Fibroblast of skin of right biceps (primary cell): ENCODE measurements around the gene OMP.

Source experiments
- DNase-seq: peaks from one replicate; pipeline ENCODE4 v3.0.0-alpha.2; 2013

OMP gene

DNA sequence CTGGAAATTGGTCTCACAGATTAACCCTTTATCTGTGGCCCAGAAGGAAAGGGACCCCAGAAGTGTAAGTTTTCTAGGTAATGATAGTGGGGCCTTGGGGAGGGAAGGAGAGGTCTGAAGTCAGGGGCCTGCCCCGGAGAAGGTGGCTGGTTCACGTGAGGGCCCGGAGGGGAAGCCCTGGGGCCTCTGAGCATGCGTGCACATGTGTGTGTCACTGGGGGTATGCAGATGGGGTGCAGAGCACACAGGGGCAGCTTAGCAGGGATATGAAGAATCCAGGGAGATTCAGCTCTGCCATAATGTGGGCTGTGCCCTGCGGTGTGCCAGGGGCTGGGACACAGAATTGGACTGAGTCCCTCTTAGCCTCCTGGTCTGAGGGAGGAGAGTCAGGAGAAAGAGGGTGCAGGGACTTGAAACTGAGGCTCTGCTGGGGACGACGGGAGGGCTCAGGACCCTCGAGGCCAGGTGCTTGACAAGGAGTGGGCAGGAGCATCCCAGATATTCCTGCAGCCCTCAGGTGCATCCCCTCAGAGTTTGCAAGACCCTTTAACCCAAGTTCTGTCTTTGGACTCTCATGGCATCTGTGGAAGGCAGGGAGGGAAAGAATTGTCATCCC is 40.9 kb downstream of the OMP start:
- no peak for DNase-seq

DNA sequence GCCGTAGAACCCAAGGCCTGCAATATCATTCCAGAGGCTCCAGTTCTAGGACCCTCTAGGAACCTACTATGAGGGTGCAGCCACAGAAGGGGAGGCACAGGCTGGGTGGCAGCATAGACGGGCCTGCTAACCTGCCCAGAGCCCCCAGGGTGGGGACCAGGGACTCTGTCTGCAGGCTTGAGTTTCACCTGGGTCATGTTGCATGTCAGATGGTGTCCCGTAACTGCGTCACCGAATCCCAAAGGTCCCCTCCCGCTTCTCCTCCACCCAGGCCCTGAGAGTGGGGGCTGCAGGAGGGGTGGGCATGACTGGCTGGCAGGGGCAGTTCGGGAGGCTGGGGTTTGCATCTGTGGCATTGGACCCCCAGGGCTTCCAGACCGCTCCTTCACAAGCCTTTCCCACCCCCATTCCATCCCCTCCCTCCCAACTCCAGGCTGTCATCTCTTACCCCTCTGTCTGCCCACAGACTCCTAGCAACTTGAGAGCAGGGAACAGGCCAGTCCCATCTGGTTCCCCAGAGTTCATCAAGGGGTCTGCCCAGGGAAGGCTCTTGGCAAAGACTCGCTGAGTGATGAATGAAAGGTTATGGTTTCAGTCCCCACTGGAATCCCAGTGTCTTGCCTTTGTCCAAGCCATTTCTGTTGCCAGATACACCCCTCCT is 41.7 kb downstream of the OMP start:
- DNase-seq: no peak

DNA sequence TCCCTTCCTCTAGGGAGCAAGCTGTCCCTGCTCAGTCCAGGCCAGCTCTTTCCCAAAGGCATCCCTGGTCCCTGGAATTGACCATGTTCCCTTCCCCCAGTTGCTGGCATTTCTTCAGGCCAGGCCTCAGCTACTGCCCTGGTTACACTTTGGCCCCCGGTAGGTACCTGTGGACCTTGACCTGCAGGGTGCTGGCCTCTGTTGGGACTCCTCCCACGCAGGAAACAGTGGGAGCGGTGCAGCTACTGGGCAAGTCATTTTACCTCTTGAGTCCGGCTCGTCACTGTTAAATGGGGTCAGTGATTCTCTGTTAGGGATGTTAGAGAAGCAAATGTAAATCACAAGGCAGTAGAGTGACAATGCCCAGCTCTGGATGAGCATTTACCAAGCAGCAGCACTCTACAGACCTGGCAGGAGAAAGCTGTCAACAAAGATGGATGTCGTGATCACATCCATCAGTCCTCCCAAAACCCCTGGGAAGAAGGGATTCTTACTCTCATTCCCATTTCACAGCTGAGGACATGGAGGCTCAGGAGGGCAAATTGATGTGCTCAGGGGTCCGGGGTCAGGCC is 42.3 kb downstream of the OMP start:
- no peak for DNase-seq

DNA sequence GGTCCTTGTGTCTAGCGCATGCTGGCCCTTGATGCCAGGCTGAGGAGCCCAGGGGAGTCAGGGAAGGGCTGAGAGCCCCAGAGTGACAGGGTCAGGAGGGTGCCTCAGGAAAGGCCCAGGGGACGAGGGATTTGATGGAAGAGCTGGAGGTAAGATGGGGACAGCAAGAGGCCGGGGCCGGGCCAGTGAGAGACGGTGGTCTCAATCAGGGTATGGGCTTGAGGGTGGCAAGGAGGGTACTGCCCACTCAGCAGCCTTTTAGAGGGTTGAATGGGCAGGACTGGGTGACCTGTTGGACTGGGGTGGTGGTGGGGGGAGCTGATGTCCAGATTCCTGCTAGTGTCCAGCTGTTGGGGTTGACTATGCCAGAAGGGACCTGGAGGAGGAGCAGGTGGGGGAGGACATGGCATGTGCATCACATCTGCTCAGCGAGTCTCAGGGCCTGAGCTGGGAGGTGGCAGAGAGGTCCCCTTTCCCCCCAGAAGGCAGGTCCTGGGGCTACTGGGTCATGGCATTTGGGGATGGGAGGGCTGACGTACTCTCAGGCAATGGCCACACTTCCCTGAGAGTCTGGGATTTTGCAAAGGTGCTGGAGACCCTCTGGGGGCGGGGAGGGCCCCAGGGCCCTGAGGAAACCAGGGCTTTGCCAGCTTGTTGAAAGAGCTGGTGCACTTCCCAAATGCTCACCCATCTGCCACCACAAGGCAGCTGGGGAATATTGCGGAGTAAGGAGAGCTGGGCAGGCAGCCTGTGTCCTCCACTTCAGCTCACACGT is 43.8 kb downstream of the OMP start:
- no peak for DNase-seq

DNA sequence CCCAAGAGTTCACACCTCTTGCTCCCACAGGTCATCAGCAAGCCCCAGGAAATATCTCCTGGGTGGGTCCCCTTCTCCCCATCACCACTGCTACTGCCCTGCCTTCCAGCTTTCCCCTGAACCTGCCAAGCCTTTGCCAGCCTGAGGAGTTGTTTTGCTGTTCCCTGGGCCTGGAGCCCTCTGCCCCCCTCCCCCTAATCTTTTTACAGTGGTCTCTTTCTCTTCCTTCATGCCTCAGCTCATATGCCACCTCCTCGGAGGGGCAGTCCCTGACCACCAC is 44.3 kb downstream of the OMP start:
- no peak for DNase-seq

DNA sequence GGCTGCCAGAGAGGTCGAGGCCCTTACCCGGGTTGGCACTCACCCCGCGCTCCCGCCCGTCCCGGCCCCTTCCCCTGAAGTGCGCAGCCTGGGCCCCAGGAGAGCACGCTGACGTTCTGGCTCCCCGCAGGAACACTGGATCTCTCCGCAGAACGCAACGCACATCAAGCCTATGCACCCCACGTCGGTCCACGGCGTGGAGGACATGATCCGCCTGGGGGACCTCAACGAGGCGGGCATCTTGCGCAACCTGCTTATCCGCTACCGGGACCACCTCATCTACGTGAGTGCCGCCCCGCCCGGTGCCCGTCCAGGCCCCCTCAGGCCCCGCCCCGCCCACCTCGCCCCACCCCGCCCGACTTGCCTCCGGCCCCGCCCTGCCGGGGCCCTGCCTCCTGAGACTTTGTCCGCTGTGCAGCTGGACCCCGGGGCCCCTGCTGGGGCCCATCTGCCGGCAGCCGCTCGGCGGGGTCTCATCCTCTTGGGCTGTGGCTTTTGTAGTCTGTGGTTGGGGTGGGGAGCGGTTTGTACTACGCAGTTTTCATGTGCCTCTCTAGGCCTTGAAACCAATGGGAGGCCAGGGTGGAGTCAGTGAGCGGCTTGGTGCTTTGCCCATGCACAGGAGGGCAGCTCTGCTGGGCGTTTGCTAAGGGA is 45.2 kb downstream of the OMP start:
- DNase-seq: no peak

DNA sequence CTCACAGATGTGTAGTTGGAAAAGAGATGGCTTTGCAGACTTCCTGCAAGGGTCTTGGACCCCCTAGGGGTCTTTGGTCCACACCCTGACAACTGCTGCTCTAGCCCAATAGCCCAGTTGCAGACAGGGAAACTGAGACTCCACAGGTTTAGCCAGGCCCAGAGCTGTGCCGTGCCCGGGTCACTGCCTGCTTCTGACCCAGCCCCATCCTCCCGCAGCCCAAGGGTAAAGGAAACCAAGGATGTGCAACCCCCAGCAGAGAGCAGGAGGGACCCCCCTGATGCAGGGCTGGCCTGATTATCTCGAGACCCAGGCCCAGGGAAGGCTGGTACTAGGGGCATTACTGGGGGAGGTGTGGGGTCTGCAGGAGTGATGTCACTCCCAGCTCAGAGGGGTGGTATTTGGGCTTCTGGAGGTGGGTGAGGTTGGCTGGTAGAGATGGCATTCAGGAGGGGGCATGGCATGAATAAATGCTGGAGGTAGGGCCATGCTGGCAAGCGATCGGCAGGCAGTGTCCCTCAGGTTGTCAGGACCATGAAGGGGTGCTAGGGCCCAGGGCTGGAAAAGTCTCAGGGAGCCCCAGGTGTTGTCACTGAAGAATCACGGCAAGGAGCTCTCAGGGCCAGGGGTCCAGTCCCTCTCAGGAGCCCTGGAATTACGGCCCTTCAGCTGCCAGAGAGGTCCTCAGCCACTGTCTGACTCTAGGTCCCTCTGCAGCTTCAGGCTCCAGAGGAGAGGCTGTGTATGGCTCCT is 46.5 kb downstream of the OMP start:
- no peak for DNase-seq

DNA sequence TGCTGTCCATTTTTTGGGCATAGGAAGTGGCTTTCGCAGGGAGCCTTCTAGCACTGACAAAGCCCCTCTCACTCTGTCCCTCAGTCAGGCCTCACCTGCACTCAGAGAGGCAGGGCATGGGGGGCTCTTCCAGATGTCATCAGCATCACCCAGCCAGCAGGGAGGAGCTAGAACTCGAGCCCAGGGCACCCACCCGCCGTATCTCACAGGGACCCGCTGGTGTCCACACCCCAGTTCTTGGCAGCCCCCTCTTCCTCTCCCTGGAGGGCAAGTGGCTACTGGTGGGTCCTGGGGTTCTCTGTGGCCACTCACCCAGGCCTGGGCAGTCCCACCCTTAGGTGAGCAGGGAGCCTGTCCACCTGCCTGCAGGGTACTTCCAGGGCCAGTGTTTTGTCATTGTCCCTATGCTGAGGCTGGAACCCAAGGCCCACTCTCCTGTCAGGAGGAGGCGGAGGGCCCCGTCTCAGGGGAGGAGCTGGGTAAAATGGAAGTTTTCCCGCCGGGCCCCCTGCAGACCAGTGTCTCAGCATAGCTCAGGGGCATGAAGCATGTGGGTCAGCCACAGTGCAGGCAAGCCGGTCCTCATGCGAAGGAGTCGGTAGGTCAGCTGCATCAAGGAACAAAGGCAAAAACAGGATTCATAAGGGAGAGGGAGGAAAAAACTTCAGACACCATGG is 47.2 kb downstream of the OMP start:
- no peak for DNase-seq

DNA sequence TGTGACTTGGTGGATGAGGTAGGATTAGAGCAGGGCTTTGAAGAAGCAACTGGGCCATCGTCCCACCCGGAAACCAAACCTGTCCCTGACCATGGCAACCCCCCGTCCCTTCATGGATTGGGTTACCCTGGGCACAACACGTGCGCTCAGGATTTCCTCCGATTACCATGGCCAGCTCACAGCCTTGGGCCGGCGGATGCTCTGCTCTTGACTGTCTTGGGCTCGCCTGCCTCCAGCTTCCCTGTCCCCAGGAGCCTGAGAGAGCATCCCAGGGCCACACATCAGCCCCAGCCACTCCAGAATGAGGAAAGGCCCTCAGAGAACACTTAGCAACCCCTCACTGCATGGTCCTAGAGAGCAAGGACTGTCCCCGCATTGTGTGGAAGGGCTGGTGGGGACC is 48.2 kb downstream of the OMP start:
- no peak for DNase-seq

DNA sequence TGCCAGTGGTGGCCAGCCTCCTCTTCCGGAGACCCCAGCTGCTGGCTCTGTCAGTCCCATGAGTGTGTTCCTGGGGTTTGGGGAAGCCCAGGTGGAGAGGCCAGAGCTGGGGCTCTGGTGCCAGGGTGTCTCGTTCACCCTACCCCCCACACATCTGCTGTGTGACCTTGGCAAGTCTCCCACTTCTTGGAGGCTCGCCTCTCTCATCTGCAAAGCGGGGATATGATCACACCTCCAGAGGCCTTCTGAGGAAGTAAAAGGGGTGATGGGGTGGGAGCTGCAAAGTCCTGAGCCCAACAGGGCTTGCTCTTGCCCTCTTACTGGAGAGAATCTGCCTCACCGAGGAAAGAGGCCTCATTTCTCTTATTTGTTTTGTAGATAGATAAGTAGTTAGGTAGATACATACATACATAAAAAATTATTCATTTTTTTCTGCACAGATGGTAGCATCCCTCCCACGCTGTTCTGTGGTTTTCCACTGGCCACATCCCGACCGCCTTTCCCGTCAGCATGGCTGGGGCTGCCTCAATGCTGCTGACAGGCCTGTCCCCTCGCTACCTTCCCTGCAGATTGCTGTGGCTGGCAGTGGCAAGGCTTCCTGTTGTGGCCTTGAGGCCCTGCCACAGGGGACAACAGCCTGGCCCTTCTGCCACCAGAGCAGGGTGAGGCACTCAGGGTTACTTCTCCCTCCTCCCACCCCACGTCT is 49.3 kb downstream of the OMP start:
- DNase-seq: peak; percentile 19

DNA sequence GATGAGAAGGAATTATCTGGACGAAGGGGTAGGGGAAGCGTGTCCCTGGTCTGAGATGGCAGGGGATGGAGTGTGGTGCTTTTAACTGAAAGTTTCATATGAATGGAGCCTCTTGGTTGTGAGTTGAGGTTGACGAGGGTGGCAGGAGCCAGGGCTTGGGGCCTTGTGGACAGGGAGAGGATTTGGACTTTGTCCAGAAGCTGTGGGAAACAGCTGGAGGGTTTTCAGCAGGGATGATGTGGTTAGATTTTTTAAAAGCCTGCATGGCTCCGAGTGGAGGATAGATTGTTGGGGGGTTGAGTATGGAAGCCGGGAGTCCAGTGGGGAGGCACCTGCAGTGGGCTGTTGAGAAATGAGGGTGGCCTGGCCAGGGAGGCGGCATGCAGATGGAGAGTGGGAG is 50.2 kb downstream of the OMP start:
- DNase-seq: no peak
